ENCODE measurements around the gene PDGFA.

- TF ChIP-seq CTCF (IDR thresholded peaks at IDR 0.05; ENCODE audit: low read depth, low read length, poor library complexity, severe bottlenecking) = no peak
- TF ChIP-seq EZH2phosphoT487 (IDR thresholded peaks at IDR 0.05; ENCODE audit: borderline replicate concordance, low read length) = no peak
These were observed 17.4 kb downstream of the PDGFA start for GRCh38 chr7:502296-502695.

All from DOHH2 (cell line).